Measurements from ENCODE around the gene NPAS1.
"Not testable (repeated sequence)": the region's sequence is repeated elsewhere in the genome, so short reads cannot be mapped to it uniquely, and the experiment has no call there.

NPAS1 gene

GRCh38 chr19:47050562-47050961, 30.9 kb downstream of the NPAS1 start:
- DNase-seq, result not testable (repeated sequence)

GRCh38 chr19:47056411-47056810, 36.8 kb downstream of the NPAS1 start:
- no peak for DNase-seq

GRCh38 chr19:47057328-47057727, 37.7 kb downstream of the NPAS1 start:
- DNase-seq, result no peak

- DNase-seq, result no peak
Measured at GRCh38 chr19:47058621-47059022, 39.0 kb downstream of the NPAS1 start.

- DNase-seq, result no peak
Measured at GRCh38 chr19:47063874-47064273, 44.2 kb downstream of the NPAS1 start.

GRCh38 chr19:47065242-47065641, 45.6 kb downstream of the NPAS1 start:
- DNase-seq, result no peak

- no peak for DNase-seq
Measured at GRCh38 chr19:47066376-47067214, 47.0 kb downstream of the NPAS1 start.

- DNase-seq, result no peak
Measured at GRCh38 chr19:47067215-47067847, 47.7 kb downstream of the NPAS1 start.

- no peak for DNase-seq
Measured at GRCh38 chr19:47068246-47068645, 48.6 kb downstream of the NPAS1 start.

- DNase-seq, result no peak
Measured at GRCh38 chr19:47068876-47069406, 49.3 kb downstream of the NPAS1 start.

- DNase-seq, result no peak
Measured at GRCh38 chr19:47069795-47070194, 50.2 kb downstream of the NPAS1 start.

- DNase-seq, result no peak
Measured at GRCh38 chr19:47070756-47071155, 51.1 kb downstream of the NPAS1 start.

GRCh38 chr19:47071731-47072130, 52.1 kb downstream of the NPAS1 start:
- DNase-seq, result no peak

- DNase-seq, result no peak
Measured at GRCh38 chr19:47072323-47072722, 52.7 kb downstream of the NPAS1 start.

- no peak for DNase-seq
Measured at GRCh38 chr19:47073574-47073973, 53.9 kb downstream of the NPAS1 start.

GRCh38 chr19:47074621-47075020, 55.0 kb downstream of the NPAS1 start:
- DNase-seq, result no peak

- no peak for DNase-seq
Measured at GRCh38 chr19:47075179-47075810, 55.7 kb downstream of the NPAS1 start.

- no peak for DNase-seq
Measured at GRCh38 chr19:47075941-47076340, 56.3 kb downstream of the NPAS1 start.

GRCh38 chr19:47078351-47078750, 58.7 kb downstream of the NPAS1 start:
- not testable (repeated sequence) for DNase-seq

- DNase-seq, result no peak
Measured at GRCh38 chr19:47081095-47081494, 61.5 kb downstream of the NPAS1 start.

- no peak for DNase-seq
Measured at GRCh38 chr19:47082493-47082892, 62.9 kb downstream of the NPAS1 start.

- DNase-seq, result no peak
Measured at GRCh38 chr19:47084879-47085439, 65.3 kb downstream of the NPAS1 start.

- DNase-seq, result no peak
Measured at GRCh38 chr19:47086280-47086679, 66.6 kb downstream of the NPAS1 start.
